IMR-90 (cell line): ENCODE results near the gene BTBD9.

Experiments
- MAZ ChIP-seq: IDR thresholded peaks from 2 replicates; pipeline ENCODE4 v1.6.1; 2012; ENCODE audit warnings: low read depth, mild to moderate bottlenecking, low read length, improper control_type of control experiment, moderate library complexity, borderline replicate concordance
- POLR2A ChIP-seq: IDR thresholded peaks from 2 replicates; pipeline ENCODE4 v1.6.1; 2012; ENCODE audit warnings: mild to moderate bottlenecking, low read depth, low read length
- RAD21 ChIP-seq: IDR thresholded peaks from 2 replicates; pipeline ENCODE4 v1.6.1; 2012; ENCODE audit warnings: low read length, improper control_type of control experiment
- RCOR1 ChIP-seq: IDR thresholded peaks from 2 replicates; pipeline ENCODE4 v1.6.1; 2012; ENCODE audit warnings: mild to moderate bottlenecking, low read length, improper control_type of control experiment; ENCODE audit not compliant: insufficient replicate concordance
- TF ChIP-seq, protein P1 (sequence below): conservative IDR thresholded peaks from 2 replicates; pipeline ENCODE4 v1.5.1; 2012; ENCODE audit warnings: mild to moderate bottlenecking, low read depth, low read length, improper control_type of control experiment
- TF ChIP-seq, protein P2 (sequence below): fragments of 150-350 bp; IDR thresholded peaks from 2 replicates; pipeline ENCODE4 v1.6.1; 2017; ENCODE audit warnings: mild to moderate bottlenecking, antibody characterized with exemption, low read length, low read depth

DNA sequence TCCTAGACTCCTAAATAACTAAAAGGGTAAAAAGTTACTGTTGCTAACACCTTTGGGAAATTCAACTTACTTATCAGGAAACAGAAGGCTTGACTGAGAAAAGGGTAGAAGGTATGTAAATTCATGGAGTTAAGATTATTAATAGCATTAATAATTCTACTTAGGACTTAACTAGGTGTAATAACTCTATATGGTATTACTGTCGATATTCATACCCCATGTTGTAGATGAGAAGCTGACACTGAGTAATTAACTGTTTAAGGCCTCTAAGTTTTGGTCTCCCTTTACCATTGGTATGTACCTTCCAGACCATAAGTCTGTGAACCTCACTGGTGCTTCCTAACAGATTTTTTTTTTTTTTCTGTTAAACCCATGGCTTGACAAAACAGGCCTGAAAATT, 47.8 kb upstream of the BTBD9 start:
- TF ChIP-seq, protein P1, sequence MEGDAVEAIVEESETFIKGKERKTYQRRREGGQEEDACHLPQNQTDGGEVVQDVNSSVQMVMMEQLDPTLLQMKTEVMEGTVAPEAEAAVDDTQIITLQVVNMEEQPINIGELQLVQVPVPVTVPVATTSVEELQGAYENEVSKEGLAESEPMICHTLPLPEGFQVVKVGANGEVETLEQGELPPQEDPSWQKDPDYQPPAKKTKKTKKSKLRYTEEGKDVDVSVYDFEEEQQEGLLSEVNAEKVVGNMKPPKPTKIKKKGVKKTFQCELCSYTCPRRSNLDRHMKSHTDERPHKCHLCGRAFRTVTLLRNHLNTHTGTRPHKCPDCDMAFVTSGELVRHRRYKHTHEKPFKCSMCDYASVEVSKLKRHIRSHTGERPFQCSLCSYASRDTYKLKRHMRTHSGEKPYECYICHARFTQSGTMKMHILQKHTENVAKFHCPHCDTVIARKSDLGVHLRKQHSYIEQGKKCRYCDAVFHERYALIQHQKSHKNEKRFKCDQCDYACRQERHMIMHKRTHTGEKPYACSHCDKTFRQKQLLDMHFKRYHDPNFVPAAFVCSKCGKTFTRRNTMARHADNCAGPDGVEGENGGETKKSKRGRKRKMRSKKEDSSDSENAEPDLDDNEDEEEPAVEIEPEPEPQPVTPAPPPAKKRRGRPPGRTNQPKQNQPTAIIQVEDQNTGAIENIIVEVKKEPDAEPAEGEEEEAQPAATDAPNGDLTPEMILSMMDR = no peak
- TF ChIP-seq POLR2A = no peak
- no peak for TF ChIP-seq RAD21
- no peak for TF ChIP-seq RCOR1
- TF ChIP-seq, protein P2, sequence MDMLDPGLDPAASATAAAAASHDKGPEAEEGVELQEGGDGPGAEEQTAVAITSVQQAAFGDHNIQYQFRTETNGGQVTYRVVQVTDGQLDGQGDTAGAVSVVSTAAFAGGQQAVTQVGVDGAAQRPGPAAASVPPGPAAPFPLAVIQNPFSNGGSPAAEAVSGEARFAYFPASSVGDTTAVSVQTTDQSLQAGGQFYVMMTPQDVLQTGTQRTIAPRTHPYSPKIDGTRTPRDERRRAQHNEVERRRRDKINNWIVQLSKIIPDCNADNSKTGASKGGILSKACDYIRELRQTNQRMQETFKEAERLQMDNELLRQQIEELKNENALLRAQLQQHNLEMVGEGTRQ = no peak
- no peak for TF ChIP-seq MAZ
